Activated T-helper 17 cell treated with anti-CD3 and anti-CD28 coated beads, Interleukin-2, amount 50 U/mL, for 72 hours (primary cell): ENCODE results near the gene ARHGAP18. TPM values are rescaled to one million over a fixed set of nuclear protein-coding genes. Genes with fewer than 3 reads are reported as not detected.

Experiments used
- ATAC-seq: fragments of 150-1000 bp; cut with Tn5 transposase; replicated peaks from 2 replicates; pipeline ENCODE4 v1.10.0; 2021; ENCODE audit warnings: mild to moderate bottlenecking, moderate library complexity
- H3K27ac Mint-ChIP-seq: one replicate; pipeline ENCODE4 v1.8.0; 2022; ENCODE audit warnings: mixed read lengths
- H3K27me3 Mint-ChIP-seq: one replicate; pipeline ENCODE4 v1.8.0; 2022; ENCODE audit warnings: mixed read lengths
- H3K36me3 Mint-ChIP-seq: one replicate; pipeline ENCODE4 v1.8.0; 2022; ENCODE audit warnings: low read depth, mild to moderate bottlenecking, mixed read lengths
- H3K4me1 Mint-ChIP-seq: one replicate; pipeline ENCODE4 v1.8.0; 2022; ENCODE audit warnings: mixed read lengths
- H3K4me3 Mint-ChIP-seq: one replicate; pipeline ENCODE4 v1.8.0; 2022; ENCODE audit warnings: mild to moderate bottlenecking, mixed read lengths
- H3K9me3 Mint-ChIP-seq: one replicate; pipeline ENCODE4 v1.8.0; 2022; ENCODE audit warnings: mixed read lengths
- total RNA-seq, 2 donors: library from RNA; stranded (reverse); gene quantifications; one replicate each; pipeline ENCODE4 v1.2.3, GENCODE V29; 2022

ARHGAP18 gene
- total RNA-seq, 2 donors from 2014 or later: 7.9 to 9.5 TPM

DNA sequence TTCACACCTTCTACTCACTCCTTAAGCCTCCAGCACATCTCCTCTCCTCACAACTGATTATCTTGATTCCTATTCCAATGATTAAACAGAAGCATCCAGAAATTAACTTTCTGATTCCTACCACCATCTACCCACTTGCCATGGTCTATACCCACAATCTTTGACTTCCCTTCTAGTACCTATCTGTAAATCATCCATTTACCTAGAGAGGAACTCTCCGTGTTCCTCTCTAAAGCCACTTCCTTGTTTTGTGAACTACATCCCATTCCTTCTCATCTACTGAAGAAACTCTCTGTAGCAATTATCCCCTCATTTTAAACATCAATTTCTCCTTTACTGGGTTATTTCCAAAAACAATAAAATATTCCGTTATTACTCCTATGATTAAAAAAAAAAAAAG lies 167.3 kb downstream of the ARHGAP18 start:
- no peaks in the 10 kb centered on the region for H3K9me3 Mint-ChIP-seq
- no peak overlapping the region for H3K4me3 Mint-ChIP-seq
- ATAC-seq: no peak
- H3K36me3 Mint-ChIP-seq: no peaks in the 10 kb centered on the region
- H3K27ac Mint-ChIP-seq: no peak overlapping the region
- H3K4me1 Mint-ChIP-seq: no peaks in the 10 kb centered on the region
- H3K27me3 Mint-ChIP-seq: no peaks in the 10 kb centered on the region

DNA sequence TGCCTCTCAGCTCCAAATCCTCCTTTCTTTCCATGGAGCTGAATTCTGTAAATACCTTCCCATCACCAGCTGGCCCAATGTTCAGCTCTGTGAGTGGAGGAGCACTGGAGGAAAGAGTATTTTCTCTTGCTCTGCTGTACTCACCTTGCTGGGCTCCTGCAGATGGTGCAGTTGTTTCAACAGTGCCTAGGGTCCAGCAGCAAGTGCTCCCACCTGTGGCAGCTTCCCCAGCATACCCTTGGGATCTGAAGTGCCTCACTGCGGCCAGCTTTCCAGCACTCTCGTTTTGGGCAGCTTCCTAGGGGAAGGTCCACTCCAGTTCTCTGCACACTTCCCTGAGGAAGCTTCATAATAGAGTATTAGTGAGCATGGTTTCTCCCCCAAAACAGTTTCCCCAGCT lies 170.9 kb downstream of the ARHGAP18 start:
- H3K27me3 Mint-ChIP-seq: no peaks in the 10 kb centered on the region
- no peaks in the 10 kb centered on the region for H3K36me3 Mint-ChIP-seq
- no peak overlapping the region for H3K27ac Mint-ChIP-seq
- H3K9me3 Mint-ChIP-seq: no peaks in the 10 kb centered on the region
- ATAC-seq: no peak
- H3K4me1 Mint-ChIP-seq: no peaks in the 10 kb centered on the region
- H3K4me3 Mint-ChIP-seq: no peak overlapping the region

DNA sequence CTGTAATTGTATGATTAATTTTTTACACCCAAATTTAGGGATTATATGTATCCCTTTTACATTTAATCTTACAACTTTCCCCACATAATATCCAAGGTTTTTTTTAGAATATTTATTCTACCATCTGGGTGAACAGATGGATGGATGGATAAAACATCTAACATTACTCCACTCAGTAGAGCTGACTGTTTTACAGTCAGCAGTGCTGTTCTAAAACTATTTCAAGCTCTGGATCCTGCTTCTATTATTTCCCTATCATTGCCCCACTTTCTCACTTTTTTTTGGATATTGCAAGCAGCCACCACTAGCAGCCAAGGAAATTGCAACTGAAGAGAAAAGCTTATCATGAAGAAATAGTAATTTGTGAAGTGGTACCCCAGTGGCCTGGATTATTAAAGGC lies 173.7 kb downstream of the ARHGAP18 start:
- Mint-ChIP-seq H3K9me3 (no peaks in the 10 kb centered on the region), H3K27me3 (no peaks in the 10 kb centered on the region), H3K4me3 (no peak overlapping the region), H3K27ac (no peak overlapping the region), H3K4me1 (no peaks in the 10 kb centered on the region), H3K36me3 (no peaks in the 10 kb centered on the region)
- ATAC-seq: no peak

DNA sequence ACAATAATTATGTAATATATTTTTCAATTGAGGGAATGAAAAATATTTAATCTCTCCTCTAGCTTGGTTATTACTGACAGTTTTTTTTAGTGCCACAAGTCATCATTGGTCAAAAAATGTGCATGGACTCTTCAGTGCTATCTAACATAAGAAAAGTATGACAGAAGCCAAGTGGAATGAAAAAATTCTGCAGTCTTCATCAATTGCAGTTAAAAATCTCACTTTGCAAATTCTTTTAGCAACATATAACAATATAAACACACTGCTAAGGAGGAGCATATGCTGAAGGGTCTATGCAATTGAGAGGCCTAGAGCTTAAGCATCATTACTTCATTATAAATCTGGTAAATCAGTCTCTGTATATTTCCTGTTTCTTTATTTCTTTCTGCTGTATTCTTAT lies 175.1 kb downstream of the ARHGAP18 start:
- Mint-ChIP-seq H3K4me1 (no peaks in the 10 kb centered on the region), H3K4me3 (no peak overlapping the region), H3K9me3 (no peaks in the 10 kb centered on the region), H3K27me3 (no peaks in the 10 kb centered on the region), H3K27ac (no peak overlapping the region), H3K36me3 (no peaks in the 10 kb centered on the region)
- no peak for ATAC-seq

Other genes starting within 250 kb of the ARHGAP18 start
- gene TMEM244, start 151.1 kb upstream of the ARHGAP18 start, total RNA-seq: not detected